ENCODE measurements around the gene EMILIN2.

Gene EMILIN2

GRCh38 chr18:2879889-2880288, 33.1 kb downstream of the EMILIN2 start:
- DNase-seq: no peak

GRCh38 chr18:2880473-2880872, 33.7 kb downstream of the EMILIN2 start:
- DNase-seq: no peak

GRCh38 chr18:2881088-2881839, 34.5 kb downstream of the EMILIN2 start:
- no peak for DNase-seq

GRCh38 chr18:2881840-2882195, 35.0 kb downstream of the EMILIN2 start:
- DNase-seq: no peak

GRCh38 chr18:2882201-2882600, 35.4 kb downstream of the EMILIN2 start:
- no peak for DNase-seq

GRCh38 chr18:2883076-2883735, 36.4 kb downstream of the EMILIN2 start:
- no peak for DNase-seq

- DNase-seq: no peak
Observed at GRCh38 chr18:2884706-2885285, 38.0 kb downstream of the EMILIN2 start.

- DNase-seq: no peak
Observed at GRCh38 chr18:2887470-2887869, 40.7 kb downstream of the EMILIN2 start.

- no peak for DNase-seq
Observed at GRCh38 chr18:2889761-2890192, 43.0 kb downstream of the EMILIN2 start.

- no peak for DNase-seq
Observed at GRCh38 chr18:2890606-2891005, 43.8 kb downstream of the EMILIN2 start.

- no peak for DNase-seq
Observed at GRCh38 chr18:2891526-2892431, 45.0 kb downstream of the EMILIN2 start.

- no peak for DNase-seq
Observed at GRCh38 chr18:2893056-2893455, 46.2 kb downstream of the EMILIN2 start.

- DNase-seq: no peak
Observed at GRCh38 chr18:2893676-2894075, 46.9 kb downstream of the EMILIN2 start.

GRCh38 chr18:2894131-2894840, 47.5 kb downstream of the EMILIN2 start:
- no peak for DNase-seq

GRCh38 chr18:2894841-2895370, 48.1 kb downstream of the EMILIN2 start:
- DNase-seq: no peak

GRCh38 chr18:2895391-2895790, 48.6 kb downstream of the EMILIN2 start:
- DNase-seq: no peak

- no peak for DNase-seq
Observed at GRCh38 chr18:2896990-2897389, 50.2 kb downstream of the EMILIN2 start.

- no peak for DNase-seq
Observed at GRCh38 chr18:2897448-2898185, 50.8 kb downstream of the EMILIN2 start.

GRCh38 chr18:2898186-2898640, 51.4 kb downstream of the EMILIN2 start:
- no peak for DNase-seq

GRCh38 chr18:2900684-2901422, 54.0 kb downstream of the EMILIN2 start:
- no peak for DNase-seq

Measured in NCI-H1105 treated with DMSO at 0.1 percent for 48 hours (cell line).